T-helper 22 cell (primary cell): Measurements from ENCODE around the gene RASAL2.
"Not testable (repeated sequence)": the region's sequence is repeated elsewhere in the genome, so short reads cannot be mapped to it uniquely, and the experiment has no call there.

Experiments
- DNase-seq: peaks from one replicate; pipeline ENCODE4 v3.0.0-alpha.2; 2020; ENCODE audit warnings: low read depth

RASAL2 gene

DNA sequence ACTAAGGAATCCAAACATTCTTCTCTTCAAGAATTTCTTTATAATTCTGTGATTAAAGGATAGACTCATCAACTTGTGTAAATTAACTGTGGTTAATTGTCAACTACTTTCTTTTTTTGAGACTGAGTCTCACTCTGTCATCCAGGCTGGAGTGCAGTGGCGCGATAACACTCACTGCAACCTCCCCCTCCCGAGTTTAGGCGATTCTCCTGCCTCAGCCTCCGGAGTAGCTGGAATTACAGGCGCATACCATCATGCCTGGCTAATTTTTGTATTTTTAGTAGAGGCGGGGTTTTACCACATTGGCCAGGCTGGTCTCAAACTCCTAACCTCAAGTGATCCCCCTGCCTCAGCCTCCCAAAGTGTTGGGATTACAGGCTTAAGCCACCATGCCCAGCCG, 296.4 kb downstream of the RASAL2 start:
- not testable (repeated sequence) for DNase-seq

DNA sequence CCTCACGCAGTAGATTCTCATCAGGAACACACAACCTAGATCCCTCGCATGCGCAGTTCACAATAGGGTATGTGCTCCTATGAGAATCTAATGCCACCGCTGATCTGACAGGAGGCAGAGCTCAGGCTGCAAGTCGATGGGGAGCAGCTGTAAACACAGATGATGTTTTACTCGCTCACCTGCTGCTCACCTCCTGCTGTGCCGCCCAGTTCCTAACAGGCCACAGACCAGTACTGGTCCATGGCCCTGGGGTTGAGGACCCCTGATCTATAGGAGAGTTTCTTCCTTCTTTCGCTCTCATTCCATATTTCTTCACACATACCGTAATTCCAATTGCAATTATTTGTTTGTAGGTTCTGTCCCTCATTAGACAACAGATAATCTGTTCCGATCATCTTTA, 299.5 kb downstream of the RASAL2 start:
- no peak for DNase-seq

DNA sequence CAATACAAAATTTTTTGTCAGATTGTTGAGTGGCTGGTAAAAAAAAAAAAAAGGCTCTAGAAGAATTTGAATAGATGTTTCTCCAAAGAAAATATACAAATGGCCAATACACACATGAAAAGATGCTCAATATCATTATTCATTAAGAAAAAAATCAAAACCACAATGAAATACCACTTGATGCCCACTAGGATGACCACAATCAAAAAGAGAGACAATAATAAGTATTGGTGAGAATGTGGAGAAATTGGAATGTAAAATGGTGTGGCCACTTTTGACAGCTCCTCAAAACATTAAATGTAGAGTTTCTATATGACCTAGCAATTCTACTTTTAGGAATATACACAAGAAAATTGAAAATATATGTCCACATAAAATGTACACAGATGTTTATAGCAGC, 302.9 kb downstream of the RASAL2 start:
- DNase-seq = no peak

GRCh38 chr1:178397678-178398077, 303.8 kb downstream of the RASAL2 start:
- no peak for DNase-seq

DNA sequence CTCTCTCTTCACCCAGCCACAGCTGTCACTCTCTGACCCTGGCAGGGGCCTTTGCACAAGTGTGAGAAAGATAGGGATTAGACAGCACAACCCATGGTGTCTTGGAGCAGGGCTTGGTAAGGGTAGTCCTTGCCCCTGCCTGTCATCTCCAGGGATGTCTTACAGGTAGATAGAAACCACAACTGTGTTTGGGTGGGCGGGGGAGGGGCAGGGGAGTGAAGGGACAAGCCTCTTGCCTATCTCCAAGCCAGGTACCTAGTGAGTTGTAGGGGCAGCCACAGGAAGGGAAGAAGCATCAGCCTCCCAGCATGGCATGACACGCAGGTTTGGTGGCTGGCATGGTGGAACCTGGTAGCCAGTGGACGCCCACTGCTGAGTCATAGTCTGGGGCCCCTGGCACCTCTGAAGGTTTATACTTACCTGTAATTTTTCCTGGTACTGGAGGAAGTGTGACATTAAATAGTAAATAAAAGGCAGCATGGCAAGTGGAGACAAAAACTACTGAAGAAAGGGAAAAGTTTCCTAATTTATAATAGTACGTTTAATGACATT, 305.3 kb downstream of the RASAL2 start:
- no peak for DNase-seq

DNA sequence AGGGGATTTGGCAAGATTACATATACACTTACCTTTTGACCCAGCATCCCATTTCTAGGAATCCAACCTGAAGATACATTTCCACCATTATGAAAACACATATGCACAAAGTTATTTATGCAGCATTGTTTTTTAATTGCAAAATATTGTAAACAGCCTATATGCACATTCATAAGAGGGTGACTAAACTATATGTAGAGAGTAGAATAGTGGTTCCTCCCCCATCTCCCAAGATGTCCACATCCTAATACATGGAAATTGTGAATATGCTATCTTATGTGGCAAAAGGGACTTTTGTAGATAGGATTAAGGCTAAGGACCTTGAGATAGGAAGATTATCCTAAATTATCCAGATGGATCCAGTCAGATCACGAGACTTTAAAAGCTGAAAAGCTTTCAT, 311.2 kb downstream of the RASAL2 start:
- DNase-seq = no peak

DNA sequence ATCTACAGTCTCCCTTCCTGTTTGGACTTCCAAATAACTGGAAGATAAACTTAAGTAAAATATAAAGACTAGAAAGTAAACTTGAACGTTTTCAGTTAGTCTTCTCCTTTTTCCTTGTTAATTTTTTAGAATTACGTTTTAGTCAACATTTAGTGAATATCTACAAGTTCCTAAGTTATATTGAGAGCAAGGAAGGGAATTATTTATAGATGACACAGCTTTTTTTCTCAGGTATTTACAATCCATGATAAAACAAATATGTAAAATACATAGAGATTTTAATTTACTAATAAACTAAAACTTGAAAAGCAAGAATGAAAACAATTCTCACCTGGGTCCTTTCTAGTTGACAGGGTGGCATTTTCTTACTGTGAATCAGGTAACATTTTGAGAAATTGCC, 313.3 kb downstream of the RASAL2 start:
- no peak for DNase-seq

DNA sequence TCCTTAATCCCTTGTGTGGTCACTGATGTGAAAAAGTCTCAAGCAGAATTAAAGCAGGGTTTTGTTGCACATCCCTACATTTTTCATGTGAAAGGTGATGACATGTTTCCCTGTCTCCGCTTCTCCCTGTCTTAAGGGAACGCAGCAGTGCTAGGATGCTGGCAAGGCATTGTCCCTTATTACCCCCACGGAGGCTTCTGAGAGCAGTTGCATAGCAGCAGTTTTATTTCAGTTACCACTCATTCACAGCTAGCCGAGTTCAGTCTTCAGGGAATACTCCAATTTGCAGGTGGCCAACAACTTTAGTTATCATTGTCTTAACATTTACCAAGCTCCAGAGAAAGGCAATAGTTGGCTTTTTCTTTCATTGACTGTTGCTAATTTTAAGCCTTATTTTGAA, 313.8 kb downstream of the RASAL2 start:
- no peak for DNase-seq

DNA sequence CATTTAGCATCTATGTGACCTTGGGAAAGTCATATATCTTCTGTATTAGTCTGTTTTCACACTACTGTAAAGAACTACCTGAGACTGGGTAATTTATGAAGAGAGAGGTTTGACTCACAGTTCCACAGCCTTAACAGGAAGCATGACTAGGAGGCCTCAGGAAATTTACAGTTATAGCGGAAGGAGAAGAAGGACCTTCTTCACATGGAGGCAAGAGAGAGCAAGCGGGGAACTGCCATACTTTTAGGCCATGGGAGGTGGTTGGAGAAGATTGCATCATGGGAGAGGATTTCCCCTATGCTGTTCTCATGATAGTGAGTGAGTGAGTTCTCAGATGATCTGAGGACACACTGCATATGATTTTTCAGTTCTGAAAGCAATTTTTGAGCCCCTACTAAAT, 315.0 kb downstream of the RASAL2 start:
- no peak for DNase-seq

DNA sequence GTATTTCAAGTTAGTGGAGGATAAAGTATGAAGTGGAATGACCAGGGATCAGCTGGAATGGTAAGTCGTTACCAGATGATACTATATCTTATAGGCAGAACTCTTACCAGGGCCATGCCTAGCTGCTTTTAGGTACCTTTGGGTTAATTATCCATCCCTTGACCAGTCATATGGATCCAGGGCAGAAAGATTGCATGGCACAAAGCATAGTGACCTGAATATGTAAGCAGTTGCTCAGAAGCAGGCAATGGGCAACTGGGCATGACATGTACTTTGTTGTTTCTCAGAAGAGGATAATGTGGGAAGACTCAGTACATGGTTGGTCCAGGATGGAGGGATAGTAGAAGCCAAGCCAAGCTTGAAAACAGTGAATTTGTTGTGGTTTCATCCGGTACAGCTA, 315.6 kb downstream of the RASAL2 start:
- DNase-seq = no peak

GRCh38 chr1:178411756-178412399, 318.0 kb downstream of the RASAL2 start:
- no peak for DNase-seq

DNA sequence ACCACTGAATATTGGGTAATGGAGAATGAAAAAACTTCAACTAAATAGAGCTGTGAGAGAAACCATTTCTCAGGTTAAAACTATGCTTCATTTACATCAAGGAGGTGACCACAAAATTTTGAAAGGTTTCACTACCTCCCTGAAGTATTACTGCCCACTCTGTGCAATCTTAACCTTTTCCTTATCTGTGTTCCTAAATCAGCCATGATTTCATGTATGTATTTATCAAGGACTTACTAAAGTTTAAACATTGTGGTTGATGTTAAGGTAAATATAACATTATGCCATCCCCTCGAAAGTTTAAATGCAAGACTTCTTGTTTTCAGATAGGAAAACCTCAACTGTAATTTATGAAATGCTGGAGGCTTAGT, 318.5 kb downstream of the RASAL2 start:
- DNase-seq = no peak

DNA sequence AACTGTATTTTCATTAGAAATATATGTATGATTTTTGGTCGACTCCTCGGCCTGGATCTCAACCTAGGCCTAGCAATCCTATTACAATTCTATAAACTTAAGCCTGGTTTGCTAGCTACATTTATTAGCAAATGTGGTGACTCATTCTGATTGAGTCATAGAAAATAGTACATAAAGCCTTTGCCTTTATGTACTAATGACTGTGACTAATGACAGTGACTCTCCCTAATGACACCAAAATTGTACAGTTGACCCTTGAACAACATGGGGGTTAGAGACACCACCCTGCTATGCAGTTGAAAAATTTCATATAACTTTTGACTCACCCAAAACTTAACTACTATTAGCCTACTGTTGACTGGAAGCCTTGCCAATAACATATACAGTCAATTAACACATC, 324.0 kb downstream of the RASAL2 start:
- no peak for DNase-seq

- DNase-seq = no peak
These were observed 324.5 kb downstream of the RASAL2 start for GRCh38 chr1:178418284-178418955.

DNA sequence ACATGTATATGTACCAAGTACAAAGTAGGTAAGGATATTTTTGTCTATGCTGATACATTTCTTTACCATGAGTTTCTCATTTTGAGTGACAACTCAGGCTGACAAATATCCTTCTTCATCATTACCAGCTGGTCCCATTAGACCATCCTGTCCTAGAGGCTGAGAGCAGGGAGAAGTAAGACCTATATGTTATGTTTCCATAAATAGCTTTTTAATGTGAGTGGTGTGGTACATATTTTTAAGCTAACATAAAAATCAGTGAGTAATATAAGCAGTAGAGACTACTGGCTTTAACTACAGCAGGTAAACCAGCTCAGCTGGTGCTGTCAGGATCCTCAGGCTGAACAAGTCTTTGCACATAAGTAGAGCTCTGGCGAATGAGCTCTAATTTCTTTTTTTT, 340.5 kb downstream of the RASAL2 start:
- DNase-seq = no peak

- DNase-seq = no peak
These were observed 341.1 kb downstream of the RASAL2 start for GRCh38 chr1:178434899-178435435.

GRCh38 chr1:178436899-178437298, 343.0 kb downstream of the RASAL2 start:
- no peak for DNase-seq

GRCh38 chr1:178438432-178438831, 344.5 kb downstream of the RASAL2 start:
- no peak for DNase-seq

DNA sequence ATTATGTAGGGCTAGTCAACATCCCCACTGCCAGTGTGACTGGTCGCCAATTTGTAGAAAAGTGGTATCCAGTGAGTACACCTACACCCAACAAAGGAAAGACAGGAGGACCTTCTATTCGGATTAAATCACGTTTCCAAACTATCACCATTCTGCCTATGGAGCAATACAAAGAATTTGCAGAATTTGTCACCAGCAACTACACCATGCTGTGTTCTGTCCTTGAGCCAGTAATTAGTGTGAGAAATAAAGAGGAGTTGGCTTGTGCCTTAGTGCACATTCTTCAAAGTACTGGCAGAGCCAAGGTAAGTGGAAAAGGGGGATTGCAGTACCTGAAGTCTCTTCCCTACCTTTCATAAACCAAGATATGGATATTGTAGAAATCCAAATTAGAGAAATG, 349.0 kb downstream of the RASAL2 start:
- DNase-seq = no peak

DNA sequence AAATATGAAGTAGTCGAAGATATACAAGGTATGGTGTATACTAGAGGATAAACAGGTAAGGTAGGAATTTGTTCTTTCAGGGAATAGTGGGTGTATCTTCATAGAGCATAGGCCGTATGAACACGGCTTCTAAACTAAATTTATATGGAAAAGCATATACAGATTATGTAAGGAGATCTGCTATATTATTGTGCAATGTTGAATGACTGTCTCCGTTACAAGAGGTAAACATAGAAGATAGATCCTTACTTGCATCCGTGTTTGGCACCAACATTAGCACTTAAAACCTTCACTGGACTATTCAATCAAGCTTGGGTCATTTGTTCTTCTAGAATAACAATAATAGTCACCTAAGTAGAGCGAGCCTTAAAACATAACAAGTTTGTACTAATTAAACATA, 357.0 kb downstream of the RASAL2 start:
- no peak for DNase-seq

DNA sequence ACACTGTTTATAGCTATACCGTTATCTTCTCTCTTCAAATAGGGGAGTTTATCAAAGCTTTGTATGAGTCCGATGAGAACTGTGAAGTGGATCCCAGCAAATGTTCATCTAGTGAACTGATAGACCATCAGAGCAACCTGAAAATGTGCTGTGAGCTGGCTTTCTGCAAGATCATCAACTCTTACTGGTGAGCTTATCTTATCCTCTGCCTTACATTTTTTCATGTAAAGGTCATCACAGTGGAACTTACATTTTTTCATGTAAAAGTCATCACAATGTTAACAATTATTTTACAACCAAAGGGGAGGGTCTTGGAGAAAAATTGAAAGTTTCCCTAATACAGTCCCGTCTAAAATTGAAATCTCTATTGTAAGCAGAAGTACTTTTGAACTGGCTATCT, 357.6 kb downstream of the RASAL2 start:
- DNase-seq = no peak

DNA sequence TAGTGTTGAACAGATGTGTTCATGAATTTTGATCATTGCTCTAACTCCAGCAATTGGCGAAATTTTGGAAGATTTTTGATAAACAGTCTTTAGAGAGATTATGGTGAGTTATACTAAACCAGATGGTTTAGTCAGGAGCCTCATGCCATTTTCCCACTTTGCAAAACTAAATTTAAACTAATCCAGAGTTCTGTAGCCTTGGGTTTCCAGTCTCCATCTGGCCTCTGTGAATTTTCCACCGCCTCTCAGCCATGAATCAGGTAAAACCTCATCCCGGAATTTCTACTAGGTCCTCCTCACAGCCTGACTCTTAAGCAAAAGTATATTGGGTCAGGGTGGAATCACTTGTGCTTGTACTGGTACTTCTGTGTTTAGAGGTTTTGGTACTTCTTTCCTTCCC, 358.1 kb downstream of the RASAL2 start:
- DNase-seq = no peak

- no peak for DNase-seq
These were observed 362.6 kb downstream of the RASAL2 start for GRCh38 chr1:178456472-178456871.

DNA sequence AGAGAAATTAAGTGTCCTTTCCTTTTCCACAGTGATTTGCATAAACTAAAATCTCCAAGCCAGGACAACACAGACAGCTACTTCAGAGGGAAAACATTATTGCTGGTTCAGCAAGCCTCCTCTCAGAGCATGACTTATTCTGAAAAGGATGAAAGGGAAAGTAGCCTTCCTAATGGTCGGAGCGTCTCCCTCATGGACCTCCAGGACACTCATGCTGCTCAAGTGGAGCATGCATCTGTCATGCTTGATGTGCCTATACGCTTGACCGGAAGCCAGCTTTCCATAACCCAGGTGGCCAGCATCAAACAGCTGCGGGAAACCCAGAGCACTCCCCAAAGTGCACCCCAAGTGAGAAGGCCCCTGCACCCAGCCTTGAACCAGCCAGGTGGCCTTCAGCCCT, 363.7 kb downstream of the RASAL2 start:
- DNase-seq = no peak
